ENCODE data around the gene SAMM50.

Gene SAMM50

DNA sequence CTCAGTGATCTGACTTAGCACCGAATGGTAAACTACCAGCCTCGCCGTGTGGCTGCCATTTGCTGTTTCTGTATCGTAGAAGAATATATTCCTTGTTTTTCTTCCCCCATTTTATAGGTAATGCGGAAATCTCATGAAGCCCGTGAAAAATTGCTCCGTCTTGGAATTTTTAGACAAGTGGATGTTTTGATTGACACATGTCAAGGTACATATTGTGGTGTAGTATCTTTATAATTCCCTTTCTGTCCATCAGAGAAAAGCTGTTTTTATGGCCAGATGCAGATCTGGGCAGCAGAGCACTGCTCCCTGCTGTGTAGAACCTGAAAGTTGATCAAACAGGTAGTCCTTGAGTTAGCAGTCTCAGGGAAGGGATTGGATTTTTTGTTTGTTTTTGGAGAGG, 13.4 kb downstream of the SAMM50 start:
- H3K27ac ChIP-seq = no peak overlapping the region
- CTCF ChIA-PET = interaction anchor here (0.7 kb wide), 1 partner anchor 24 kb away, joined by 4 read pairs; no protein-coding TSS in a partner anchor
- TF ChIP-seq, protein P1, sequence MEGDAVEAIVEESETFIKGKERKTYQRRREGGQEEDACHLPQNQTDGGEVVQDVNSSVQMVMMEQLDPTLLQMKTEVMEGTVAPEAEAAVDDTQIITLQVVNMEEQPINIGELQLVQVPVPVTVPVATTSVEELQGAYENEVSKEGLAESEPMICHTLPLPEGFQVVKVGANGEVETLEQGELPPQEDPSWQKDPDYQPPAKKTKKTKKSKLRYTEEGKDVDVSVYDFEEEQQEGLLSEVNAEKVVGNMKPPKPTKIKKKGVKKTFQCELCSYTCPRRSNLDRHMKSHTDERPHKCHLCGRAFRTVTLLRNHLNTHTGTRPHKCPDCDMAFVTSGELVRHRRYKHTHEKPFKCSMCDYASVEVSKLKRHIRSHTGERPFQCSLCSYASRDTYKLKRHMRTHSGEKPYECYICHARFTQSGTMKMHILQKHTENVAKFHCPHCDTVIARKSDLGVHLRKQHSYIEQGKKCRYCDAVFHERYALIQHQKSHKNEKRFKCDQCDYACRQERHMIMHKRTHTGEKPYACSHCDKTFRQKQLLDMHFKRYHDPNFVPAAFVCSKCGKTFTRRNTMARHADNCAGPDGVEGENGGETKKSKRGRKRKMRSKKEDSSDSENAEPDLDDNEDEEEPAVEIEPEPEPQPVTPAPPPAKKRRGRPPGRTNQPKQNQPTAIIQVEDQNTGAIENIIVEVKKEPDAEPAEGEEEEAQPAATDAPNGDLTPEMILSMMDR (conservative IDR thresholded peaks at IDR 0.05; ENCODE audit: low read depth) = no peak
- POLR2A ChIA-PET (ENCODE audit: low non-redundant PET) = no interaction called here
- no peak for DNase-seq (ENCODE audit: low spot score)

DNA sequence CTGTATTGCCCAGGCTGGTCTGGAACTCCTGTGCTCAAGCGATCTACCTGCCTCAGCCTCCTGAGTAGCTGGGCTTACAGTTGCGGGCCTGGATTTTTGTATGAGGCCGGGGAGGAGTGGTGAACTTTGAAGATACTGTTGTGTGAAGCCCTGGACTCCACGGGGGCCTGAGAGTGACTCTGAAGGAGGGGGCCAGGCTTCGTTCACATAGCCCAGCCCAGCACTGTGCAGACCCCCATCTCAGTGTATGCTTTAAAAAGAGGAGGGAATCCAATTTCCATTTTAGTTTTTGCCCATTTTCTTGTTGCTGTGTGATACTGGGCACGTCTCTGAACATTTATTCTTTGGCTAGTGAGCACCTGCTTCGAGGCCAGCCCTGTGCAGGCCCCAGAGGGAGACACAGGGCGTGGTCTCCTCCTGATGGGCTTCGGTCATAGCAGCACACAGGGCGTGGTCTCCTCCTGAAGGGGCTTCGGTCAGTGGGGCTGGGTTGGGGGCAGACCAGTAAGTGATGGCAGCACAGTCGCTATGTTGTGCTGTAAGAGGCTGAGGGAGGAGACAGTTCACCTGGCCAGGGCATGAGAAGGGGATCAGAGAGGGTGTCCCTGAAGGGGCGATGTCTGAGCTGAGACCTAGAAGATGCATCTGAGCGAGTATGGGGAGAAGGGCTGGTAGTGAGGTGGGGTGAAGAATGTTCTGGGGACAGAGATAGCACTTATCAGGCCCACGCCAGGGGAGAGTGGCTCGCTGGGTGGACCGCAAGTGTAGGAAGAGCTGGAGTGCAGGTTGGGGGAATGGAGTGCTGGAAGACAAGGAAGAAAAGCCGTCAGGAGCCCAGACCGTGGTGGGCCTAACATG, 14.0 kb downstream of the SAMM50 start:
- no peak overlapping the region for H3K27ac ChIP-seq
- ChIA-PET CTCF (interaction anchor here (0.6 kb wide), 1 partner anchor 9 kb away, joined by 3 read pairs; no protein-coding TSS in a partner anchor), POLR2A (ENCODE audit: low non-redundant PET) (no interaction called here)
- TF ChIP-seq, protein P1 (conservative IDR thresholded peaks at IDR 0.05; ENCODE audit: low read depth) = no peak
- no peak for DNase-seq (ENCODE audit: low spot score)

GRCh38 chr22:43969989-43970755, 14.9 kb downstream of the SAMM50 start:
- CTCF ChIA-PET = interaction anchor here (0.6 kb wide), 1 partner anchor 8 kb away, joined by 3 read pairs; no protein-coding TSS in a partner anchor

GRCh38 chr22:43971112-43971511, 15.9 kb downstream of the SAMM50 start:
- H3K27ac ChIP-seq = no peak overlapping the region
- ChIA-PET CTCF (interaction anchor here (0.6 kb wide), 1 partner anchor 25 kb away, joined by 6 read pairs; no protein-coding TSS in a partner anchor), POLR2A (ENCODE audit: low non-redundant PET) (no interaction called here)
- TF ChIP-seq, protein P1 (conservative IDR thresholded peaks at IDR 0.05; ENCODE audit: low read depth) = no peak
- no peak for DNase-seq (ENCODE audit: low spot score)

More at GRCh38 chr22:43969989-43970755, 14.9 kb downstream of the SAMM50 start:
- no peak overlapping the region for H3K27ac ChIP-seq
- TF ChIP-seq, protein P1 (conservative IDR thresholded peaks at IDR 0.05; ENCODE audit: low read depth) = no peak
- DNase-seq (ENCODE audit: low spot score) = no peak
- POLR2A ChIA-PET (ENCODE audit: low non-redundant PET) = no interaction called here

- no peak overlapping the region for H3K27ac ChIP-seq
- CTCF ChIA-PET = no interaction called here
- DNase-seq (ENCODE audit: low spot score) = no peak
- POLR2A ChIA-PET (ENCODE audit: low non-redundant PET) = no interaction called here
- TF ChIP-seq, protein P1 (conservative IDR thresholded peaks at IDR 0.05; ENCODE audit: low read depth) = no peak
Observed at GRCh38 chr22:43972931-43973462, 17.8 kb downstream of the SAMM50 start.

- POLR2A ChIA-PET (ENCODE audit: low non-redundant PET) = no interaction called here
- CTCF ChIA-PET = no interaction called here
- H3K27ac ChIP-seq = no peak overlapping the region
- DNase-seq (ENCODE audit: low spot score) = no peak
- TF ChIP-seq, protein P1 (conservative IDR thresholded peaks at IDR 0.05; ENCODE audit: low read depth) = no peak
Observed at GRCh38 chr22:43974028-43974545, 18.8 kb downstream of the SAMM50 start.

All from RWPE1 (cell line).